Left lung (tissue), 10 donors: ENCODE results near the gene MED27. TPM values are rescaled to one million over a fixed set of nuclear protein-coding genes. Genes with fewer than 3 reads are reported as not detected.

Experiments used
- ATAC-seq: fragments of 200-7000 bp; cut with Tn5 transposase; one replicate; pipeline ENCODE4 v1.9.1; 2020; ENCODE audit warnings: moderate library complexity
- DNase-seq, 4 donors: peaks; one replicate each; pipeline ENCODE4 v3.0.0-alpha.2; 2013 to 2020
- H3K27ac ChIP-seq, 2 donors: fragments of 200-600 bp; sonication (generic) in 1 of 2; one replicate each; pipeline versions ENCODE4 v1.5.0 to v1.8.0; 2020 to 2021
- H3K27me3 ChIP-seq, 2 donors: fragments of 200-600 bp; sonication (generic) in 1 of 2; one replicate each; pipeline versions ENCODE4 v1.5.0 to v1.8.0; 2020 to 2021
- H3K36me3 ChIP-seq, 2 donors: fragments of 200-600 bp; sonication (generic) in 1 of 2; one replicate each; pipeline versions ENCODE4 v1.5.0 to v1.8.0; 2020 to 2021
- H3K4me1 ChIP-seq, 2 donors: fragments of 200-600 bp; one replicate each; pipeline ENCODE4 v1.8.0; 2021
- H3K4me3 ChIP-seq, 2 donors: fragments of 200-600 bp; sonication (generic) in 1 of 2; one replicate each; pipeline versions ENCODE4 v1.5.0 to v1.8.0; 2020 to 2021; ENCODE audit warnings: mild to moderate bottlenecking in 1 of 2
- H3K9me3 ChIP-seq, 2 donors: fragments of 200-600 bp; sonication (generic) in 1 of 2; one replicate each; pipeline versions ENCODE4 v1.5.0 to v1.8.0; 2020 to 2021
- intact Hi-C, 2 donors: fragments of 100-400 bp; cut with DNase I; formaldehyde crosslinking; loops; one replicate each; pipeline versions ENCODE4 v1.11.2 to v1.14.2; 2022
- polyA plus RNA-seq, 6 donors: library from polyadenylated mRNA; unstranded; fragments of 120-200 nt; gene quantifications; one replicate each; pipeline ENCODE4 v1.2.1, GENCODE V29; 2013; ENCODE audit not compliant: insufficient read length in 6 of 6
- total RNA-seq, 2 donors: library from RNA; stranded (reverse); fragmentation: NEBNext Ultra II Directional; extraction: Animal tissue kit (Norgen Biotek cat#: 25700); gene quantifications; one replicate each; pipeline ENCODE4 v1.2.1, GENCODE V29; 2021
- TF ChIP-seq, protein P1 (sequence below), 2 donors: fragments of 200-600 bp; sonication (generic) in 1 of 2; IDR thresholded peaks; one replicate each; pipeline versions ENCODE4 v1.5.0 to v1.8.0; 2021; ENCODE audit warnings: antibody characterized with exemption in 2 of 2
- donor health status: DM: no; HTN: yes; CAD: no.
- donor health status: DM: no; HTN: no; CAD: no.

MED27 gene
- total and polyA plus RNA-seq, 8 donors, result 12.5 to 18.6 (median 16.7) TPM

DNA sequence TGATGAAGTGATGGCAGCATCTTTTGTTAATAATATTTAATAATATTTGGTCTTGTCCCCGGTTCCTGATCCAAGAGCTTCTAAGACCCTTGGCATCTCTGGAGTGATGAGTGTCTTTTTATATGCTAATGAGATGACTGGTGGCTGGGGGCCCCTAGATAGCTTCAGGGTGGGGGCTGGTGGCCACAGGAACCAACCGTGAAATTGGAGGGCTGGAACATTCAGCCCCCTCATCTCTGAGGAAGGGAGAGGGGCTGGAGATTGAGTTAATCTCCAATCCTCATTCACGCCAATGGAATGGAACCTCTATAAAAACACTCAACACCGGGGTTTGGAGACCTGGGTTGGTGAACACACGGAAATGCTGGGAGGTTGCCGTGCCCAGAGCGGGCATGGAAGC is 261.6 kb downstream of the MED27 start:
- no peak overlapping the region for H3K4me3 ChIP-seq
- H3K27me3 ChIP-seq, result peaks cover 0 to 34% of the 10 kb centered on the region in 2 donors
- TF ChIP-seq, protein P1, sequence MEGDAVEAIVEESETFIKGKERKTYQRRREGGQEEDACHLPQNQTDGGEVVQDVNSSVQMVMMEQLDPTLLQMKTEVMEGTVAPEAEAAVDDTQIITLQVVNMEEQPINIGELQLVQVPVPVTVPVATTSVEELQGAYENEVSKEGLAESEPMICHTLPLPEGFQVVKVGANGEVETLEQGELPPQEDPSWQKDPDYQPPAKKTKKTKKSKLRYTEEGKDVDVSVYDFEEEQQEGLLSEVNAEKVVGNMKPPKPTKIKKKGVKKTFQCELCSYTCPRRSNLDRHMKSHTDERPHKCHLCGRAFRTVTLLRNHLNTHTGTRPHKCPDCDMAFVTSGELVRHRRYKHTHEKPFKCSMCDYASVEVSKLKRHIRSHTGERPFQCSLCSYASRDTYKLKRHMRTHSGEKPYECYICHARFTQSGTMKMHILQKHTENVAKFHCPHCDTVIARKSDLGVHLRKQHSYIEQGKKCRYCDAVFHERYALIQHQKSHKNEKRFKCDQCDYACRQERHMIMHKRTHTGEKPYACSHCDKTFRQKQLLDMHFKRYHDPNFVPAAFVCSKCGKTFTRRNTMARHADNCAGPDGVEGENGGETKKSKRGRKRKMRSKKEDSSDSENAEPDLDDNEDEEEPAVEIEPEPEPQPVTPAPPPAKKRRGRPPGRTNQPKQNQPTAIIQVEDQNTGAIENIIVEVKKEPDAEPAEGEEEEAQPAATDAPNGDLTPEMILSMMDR (IDR thresholded peaks at IDR 0.05), result no peak
- H3K9me3 ChIP-seq, result no peaks in the 10 kb centered on the region
- H3K27ac ChIP-seq, result no peak overlapping the region
- H3K4me1 ChIP-seq, result no peaks in the 10 kb centered on the region
- intact Hi-C loops, result no loop called here
- DNase-seq, result no peak
- ATAC-seq, result no peak
- H3K36me3 ChIP-seq, result no peaks in the 10 kb centered on the region

DNA sequence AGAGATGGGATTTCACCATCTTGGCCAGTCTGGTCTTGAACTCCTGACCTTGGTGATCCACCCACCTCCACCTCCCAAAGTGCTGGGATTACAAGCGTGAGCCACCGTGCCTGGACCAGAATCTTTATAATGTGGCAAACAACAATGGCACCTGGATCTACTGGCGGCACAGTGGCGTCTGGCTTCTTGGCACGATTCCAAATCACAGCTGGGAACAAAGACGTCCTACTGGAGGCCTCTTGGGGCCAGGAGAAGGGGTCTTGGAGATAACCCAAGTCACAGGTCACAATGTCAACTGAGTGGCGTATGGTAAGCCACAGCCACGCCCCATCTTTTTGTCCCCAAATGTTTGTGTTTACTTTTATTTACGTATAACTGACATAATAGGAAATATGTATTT is 262.0 kb downstream of the MED27 start:
- intact Hi-C loops, result no loop called here
- DNase-seq, result peak in 1 of 4 donors; percentile 36

DNA sequence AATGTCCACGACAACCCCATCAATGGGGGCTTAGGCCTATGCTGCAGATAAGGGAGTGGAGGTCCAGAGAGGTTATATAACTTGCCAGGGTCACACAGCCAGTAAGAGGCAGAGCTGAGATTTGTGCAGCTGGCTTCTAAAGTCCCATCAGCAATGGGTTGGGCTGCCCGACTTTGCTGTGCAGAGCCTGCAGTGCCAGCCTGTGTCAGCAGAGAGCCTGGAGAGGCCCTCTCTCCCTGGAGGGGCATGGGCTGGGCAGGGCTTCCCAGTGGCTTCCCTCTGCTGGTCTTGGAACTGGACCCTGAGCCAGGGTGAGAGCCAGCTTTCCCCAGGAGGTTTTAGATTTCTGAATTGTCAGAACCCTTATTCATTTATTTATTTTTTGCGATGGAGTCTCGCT is 262.6 kb downstream of the MED27 start:
- H3K27me3 ChIP-seq, result peaks cover 0 to 37% of the 10 kb centered on the region in 2 donors
- TF ChIP-seq, protein P1 (IDR thresholded peaks at IDR 0.05), result no peak
- H3K4me1 ChIP-seq, result no peaks in the 10 kb centered on the region
- DNase-seq (no peak), ATAC-seq (no peak)
- intact Hi-C loops, result no loop called here
- no peaks in the 10 kb centered on the region for H3K36me3 ChIP-seq
- no peak overlapping the region for H3K27ac ChIP-seq
- H3K9me3 ChIP-seq, result no peaks in the 10 kb centered on the region
- H3K4me3 ChIP-seq, result no peak overlapping the region

More for the DNA sequence above, 262.0 kb downstream of the MED27 start:
- TF ChIP-seq, protein P1 (IDR thresholded peaks at IDR 0.05), result no peak
- Histone ChIP-seq H3K4me1 (no peaks in the 10 kb centered on the region), H3K27me3 (peaks cover 0 to 33% of the 10 kb centered on the region in 2 donors), H3K27ac (no peak overlapping the region), H3K9me3 (no peaks in the 10 kb centered on the region), H3K4me3 (no peak overlapping the region), H3K36me3 (no peaks in the 10 kb centered on the region)
- ATAC-seq, result no peak

DNA sequence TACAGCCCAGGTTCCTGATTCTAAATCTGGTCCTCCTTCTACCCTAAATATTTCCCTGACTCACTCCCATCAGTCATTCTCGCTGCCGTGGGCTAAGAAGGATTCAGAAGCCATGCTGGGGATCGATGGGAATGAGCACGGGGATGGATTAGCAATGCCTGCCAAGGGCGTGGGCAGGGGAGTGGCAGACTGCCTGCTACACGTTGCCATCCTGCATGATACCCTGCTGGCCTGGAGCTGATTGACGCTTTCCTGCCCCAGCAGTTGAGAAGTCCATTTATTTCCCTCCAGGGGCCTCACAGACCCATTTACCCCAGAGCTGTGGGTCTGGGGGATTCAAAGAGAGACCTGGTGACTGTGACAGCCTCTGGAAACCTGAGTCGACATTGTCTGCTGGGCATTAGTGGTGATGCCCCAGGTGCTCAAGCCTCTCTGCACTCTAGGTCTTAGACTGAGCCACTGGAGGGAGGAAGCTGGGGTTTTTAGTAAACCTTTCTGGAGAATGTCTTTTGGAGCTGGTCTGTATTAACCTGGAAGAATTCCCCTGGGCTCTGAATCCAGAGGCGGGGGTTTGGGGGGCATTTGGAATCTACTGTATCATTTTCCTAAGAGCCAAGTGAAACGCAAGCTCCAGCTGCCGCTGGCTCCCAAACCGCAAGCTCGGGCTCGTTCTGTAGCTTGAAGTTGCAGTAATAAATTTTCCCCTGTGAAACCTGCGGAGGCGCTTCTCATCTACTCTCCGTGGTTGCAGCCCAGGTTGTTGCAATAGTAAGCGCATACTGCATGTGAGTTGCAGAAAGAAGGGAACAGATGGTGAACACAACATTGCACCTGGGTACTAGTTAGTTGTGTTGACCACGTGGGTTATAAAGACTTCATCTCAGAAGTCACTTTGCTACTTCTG is 263.4 kb downstream of the MED27 start:
- DNase-seq (no peak), ATAC-seq (no peak)
- TF ChIP-seq, protein P1 (IDR thresholded peaks at IDR 0.05), result no peak
- Histone ChIP-seq H3K27me3 (peaks cover 0 to 46% of the 10 kb centered on the region in 2 donors), H3K27ac (no peak overlapping the region), H3K36me3 (no peaks in the 10 kb centered on the region), H3K9me3 (no peaks in the 10 kb centered on the region), H3K4me1 (no peaks in the 10 kb centered on the region), H3K4me3 (no peak overlapping the region)
- intact Hi-C loops, result no loop called here

DNA sequence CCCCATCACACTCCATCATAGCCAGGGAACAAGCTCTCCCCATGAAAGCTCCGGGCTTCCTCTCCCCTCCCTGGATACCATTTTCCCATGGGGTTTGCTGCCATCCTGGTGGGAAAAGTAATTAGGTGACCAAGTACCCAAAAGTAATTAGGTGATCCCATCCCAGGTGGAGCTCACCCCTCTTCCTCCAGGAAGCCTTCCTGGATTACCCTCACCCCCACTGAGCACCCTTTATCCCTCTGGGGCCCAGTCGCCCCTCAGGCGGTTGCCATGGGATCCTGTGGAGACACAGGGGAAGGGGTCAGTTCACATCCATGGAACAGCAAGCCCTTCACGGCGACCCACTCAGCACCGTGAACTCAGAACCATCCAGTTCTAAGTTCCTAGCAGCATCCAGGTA is 265.0 kb downstream of the MED27 start:
- Histone ChIP-seq H3K36me3 (no peaks in the 10 kb centered on the region), H3K27me3 (peaks cover 0 to 56% of the 10 kb centered on the region in 2 donors), H3K27ac (no peak overlapping the region), H3K4me1 (no peaks in the 10 kb centered on the region), H3K9me3 (no peaks in the 10 kb centered on the region), H3K4me3 (no peak overlapping the region)
- TF ChIP-seq, protein P1 (IDR thresholded peaks at IDR 0.05), result no peak
- DNase-seq, result no peak
- intact Hi-C loops, result no loop called here
- ATAC-seq, result no peak
